GM12892 (cell line): ENCODE results near the gene MYO19.

ENCODE experiments used
- POLR2A ChIP-seq: IDR thresholded peaks from 2 replicates; pipeline ENCODE4 v1.6.1; 2011; ENCODE audit warnings: low read depth, low read length, control low read depth
- POLR2AphosphoS5 ChIP-seq: IDR thresholded peaks from 2 replicates; pipeline ENCODE4 v1.6.1; 2011; ENCODE audit warnings: low read depth, low read length, control low read depth
- TAF1 ChIP-seq: IDR thresholded peaks from 2 replicates; pipeline ENCODE4 v1.6.1; 2011; ENCODE audit warnings: low read depth, mild to moderate bottlenecking, control low read depth, low read length, borderline replicate concordance

- TF ChIP-seq POLR2A: no peak
- TF ChIP-seq POLR2AphosphoS5: no peak
- TF ChIP-seq TAF1: no peak
These were observed 49.1 kb upstream of the MYO19 start for GRCh38 chr17:36583787-36584186.
